ENCODE results near the gene RER1.

Gene RER1

DNA sequence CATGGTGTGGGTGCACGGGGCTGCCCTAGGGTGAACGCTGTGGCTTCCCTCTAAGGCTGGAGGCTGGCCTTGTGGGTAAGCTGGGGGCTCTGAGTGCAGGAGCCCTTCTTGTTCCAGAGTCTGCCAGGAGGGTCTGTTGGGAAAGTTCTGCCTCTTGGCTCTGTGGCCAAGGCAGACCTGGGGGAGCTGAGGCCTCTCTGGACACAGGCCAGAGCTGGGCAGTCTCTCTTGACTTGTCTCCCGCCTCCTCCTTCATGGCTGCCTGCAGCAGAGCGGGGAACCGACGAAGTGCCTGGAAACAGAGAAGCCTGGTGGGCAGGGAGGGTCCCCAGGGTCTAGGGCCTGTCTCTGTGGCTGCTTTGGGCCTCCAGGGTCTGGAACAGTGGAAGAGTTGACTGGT is 51.0 kb downstream of the RER1 start:
- no peak overlapping the region for H3K4me3 ChIP-seq
- H3K27ac ChIP-seq: no peak overlapping the region
- no peak for TF ChIP-seq CTCF (IDR thresholded peaks at IDR 0.05)
- no peak for DNase-seq (ENCODE audit: low spot score)

GRCh38 chr1:2443277-2444137 is 51.9 kb downstream of the RER1 start:
- H3K4me3 ChIP-seq: no peak overlapping the region
- no peak for TF ChIP-seq CTCF (IDR thresholded peaks at IDR 0.05)
- no peak for DNase-seq (ENCODE audit: low spot score)

GRCh38 chr1:2444138-2444591 is 52.5 kb downstream of the RER1 start:
- H3K4me3 ChIP-seq: no peak overlapping the region
- TF ChIP-seq CTCF (IDR thresholded peaks at IDR 0.05): no peak
- DNase-seq (ENCODE audit: low spot score): no peak
- H3K27ac ChIP-seq: no peak overlapping the region

More at GRCh38 chr1:2443277-2444137, 51.9 kb downstream of the RER1 start:
- H3K27ac ChIP-seq: no peak overlapping the region

GRCh38 chr1:2445162-2445822 is 53.7 kb downstream of the RER1 start:
- Histone ChIP-seq H3K4me3 (no peak overlapping the region), H3K27ac (no peak overlapping the region)
- TF ChIP-seq CTCF (IDR thresholded peaks at IDR 0.05): no peak
- DNase-seq (ENCODE audit: low spot score): no peak

DNA sequence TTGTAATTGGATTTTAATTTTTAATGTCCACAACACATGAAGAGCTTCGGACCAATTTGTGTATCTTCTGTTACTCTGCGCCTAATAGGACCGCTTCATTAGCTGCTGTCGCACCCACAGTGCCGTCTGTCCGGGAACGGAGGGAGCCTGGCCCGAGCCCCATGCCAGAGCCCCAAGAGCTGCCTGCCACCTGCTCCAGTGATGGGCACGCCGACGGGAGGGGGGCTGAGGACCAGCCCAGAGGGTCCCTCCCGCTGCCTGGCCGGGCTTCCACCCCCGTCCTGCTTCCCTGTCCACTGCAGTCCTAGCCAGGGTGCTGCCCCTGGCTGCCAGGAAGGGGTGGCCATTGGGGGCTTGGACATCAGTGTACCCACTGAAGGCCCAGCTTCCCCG is 54.2 kb downstream of the RER1 start:
- TF ChIP-seq CTCF (IDR thresholded peaks at IDR 0.05): no peak
- no peak overlapping the region for H3K4me3 ChIP-seq
- H3K27ac ChIP-seq: no peak overlapping the region
- no peak for DNase-seq (ENCODE audit: low spot score)

- no peak for TF ChIP-seq CTCF (IDR thresholded peaks at IDR 0.05)
- Histone ChIP-seq H3K4me3 (no peak overlapping the region), H3K27ac (no peak overlapping the region)
- no peak for DNase-seq (ENCODE audit: low spot score)
Measured at GRCh38 chr1:2446394-2446793, 54.8 kb downstream of the RER1 start.
